ENCODE data around the gene CHST11.

The CHST11 gene

GRCh38 chr12:104480826-104481440 lies 24.2 kb downstream of the CHST11 start:
- no peak for DNase-seq (ENCODE audit: low read depth)

DNA sequence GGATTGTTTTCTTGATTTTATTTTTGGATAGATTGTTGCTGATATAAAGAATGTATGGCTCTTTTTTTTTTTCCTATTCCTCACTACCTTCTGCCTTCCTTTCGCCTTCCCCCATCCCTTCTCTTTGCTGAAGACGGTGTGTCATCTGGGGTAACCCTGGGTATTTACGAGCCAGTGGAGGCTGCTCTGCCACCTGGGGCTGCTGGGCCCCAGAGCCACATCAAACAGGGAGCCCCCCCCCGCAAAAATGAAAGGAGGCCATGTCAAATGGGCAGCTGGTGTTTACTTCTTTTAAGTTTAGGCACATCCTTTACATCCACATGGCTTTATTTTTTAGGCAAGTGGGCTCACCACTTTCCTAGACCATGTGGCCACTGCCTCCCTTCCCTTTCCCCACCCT lies 25.4 kb downstream of the CHST11 start:
- no peak for DNase-seq (ENCODE audit: low read depth)

- no peak for DNase-seq (ENCODE audit: low read depth)
Observed at GRCh38 chr12:104482748-104483147, 26.0 kb downstream of the CHST11 start.

- no peak for DNase-seq (ENCODE audit: low read depth)
Observed at GRCh38 chr12:104484079-104484478, 27.3 kb downstream of the CHST11 start.

DNA sequence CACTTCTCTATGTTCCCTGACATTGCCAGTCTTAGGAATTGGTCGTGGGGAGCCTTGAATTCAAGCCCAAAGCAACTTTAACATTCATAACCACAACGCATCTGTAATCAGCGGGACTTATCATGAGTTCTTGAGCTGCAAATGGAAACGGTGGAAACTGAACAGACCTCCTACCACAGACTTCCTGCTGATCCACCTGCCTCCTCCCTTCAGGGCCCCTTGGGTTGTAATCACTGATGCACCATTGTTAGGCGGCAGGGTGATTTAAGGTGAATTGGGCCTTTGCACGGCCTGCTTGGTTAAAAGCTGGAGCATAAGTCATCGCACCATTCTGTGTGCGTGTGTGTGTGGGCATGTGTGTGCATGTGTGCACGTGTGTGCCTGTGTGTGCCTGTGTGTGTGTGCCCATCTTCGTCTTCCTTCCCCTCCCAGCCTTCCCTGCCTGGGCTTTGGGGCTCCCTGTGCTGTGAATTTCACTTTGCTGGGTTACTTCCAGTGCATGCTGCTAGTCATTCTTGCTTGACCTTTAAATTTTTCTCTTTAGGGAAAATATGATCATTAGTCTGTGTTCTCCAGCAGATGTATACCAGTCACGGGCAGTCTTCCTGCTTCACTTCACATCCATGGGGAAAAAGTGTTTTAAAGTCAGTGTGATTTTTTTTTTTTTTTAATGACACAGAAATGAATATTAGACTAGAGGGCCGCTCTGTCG lies 29.1 kb downstream of the CHST11 start:
- peak; percentile 65 for DNase-seq (ENCODE audit: low read depth)

DNA sequence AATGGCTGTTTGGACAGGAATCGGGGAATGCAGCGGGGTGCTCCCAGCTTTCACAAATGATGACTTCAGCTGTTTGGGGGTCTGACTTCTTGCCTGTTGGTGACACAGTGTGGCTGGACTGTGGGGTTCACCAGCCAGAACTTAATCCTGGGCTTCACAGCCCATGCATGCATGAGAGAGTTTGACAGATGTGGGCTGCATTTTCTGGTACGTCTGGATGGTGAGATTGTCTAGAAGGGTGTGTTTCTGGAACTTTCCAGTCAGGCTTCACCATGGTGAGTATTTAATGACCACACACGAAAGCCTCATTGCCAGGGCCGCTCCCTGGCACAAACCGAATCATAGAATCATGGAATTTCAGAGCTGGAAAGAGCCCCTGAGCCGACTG lies 29.6 kb downstream of the CHST11 start:
- no peak for DNase-seq (ENCODE audit: low read depth)

DNA sequence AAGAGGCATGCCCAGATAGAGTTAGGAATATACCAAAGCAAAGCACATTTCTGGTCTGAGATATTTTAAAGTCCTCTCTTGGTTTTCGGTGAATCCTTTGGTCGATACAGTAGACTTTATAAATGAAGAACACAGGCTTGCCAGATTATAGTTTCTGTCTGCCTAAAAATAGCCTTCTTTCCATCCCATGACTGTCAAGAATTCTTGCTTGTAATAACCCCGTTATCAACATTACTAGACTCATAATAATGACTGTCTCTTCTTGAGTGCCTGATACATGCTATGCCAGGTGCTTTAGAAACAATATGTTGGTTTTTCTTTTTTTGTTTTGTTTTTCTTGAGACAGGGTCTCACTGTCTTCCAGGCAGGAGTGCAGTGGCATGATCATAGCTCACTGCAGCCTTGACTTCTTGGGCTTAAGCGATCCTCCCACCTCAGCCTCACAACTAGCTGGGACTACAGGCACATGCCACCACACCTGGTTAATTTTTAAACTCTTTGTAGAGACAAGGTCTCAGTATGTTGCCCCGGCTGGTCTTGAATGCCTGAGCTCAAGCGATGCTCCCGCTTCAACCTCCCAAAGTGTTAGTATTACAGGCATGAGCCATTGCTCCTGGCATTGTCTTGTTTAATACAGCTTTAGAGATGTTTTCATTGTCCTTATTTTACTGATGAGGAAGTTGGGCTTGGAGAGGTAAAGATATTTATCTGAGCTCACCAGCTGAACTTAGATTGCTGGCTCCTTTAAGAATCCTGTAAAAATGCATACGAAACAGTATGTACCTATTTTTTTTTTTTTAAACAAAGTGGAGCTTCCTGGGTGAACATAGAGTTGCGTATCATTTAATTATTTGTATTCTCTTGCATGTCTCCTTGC lies 30.4 kb downstream of the CHST11 start:
- DNase-seq (ENCODE audit: low read depth) = no peak

GRCh38 chr12:104488374-104488773 lies 31.6 kb downstream of the CHST11 start:
- no peak for DNase-seq (ENCODE audit: low read depth)

DNA sequence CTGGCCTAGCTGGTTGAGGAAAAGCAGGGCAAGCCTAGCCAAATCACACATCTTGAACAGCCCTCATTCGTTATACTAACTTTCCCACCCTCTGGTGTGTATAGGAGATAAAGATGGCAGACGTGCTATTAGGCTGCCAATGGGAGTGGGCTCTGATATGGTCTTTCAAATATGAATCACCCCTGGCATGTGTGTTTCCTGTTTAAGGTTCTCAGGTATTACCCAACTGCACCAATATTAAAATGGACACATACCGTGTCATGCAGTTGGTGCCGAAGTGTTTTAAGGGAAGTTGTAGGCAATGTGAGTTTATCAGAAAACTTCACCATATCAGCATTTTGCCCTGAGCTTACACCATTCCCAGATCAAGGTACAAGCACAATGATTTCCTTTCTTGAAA lies 33.4 kb downstream of the CHST11 start:
- DNase-seq (ENCODE audit: low read depth) = no peak

DNA sequence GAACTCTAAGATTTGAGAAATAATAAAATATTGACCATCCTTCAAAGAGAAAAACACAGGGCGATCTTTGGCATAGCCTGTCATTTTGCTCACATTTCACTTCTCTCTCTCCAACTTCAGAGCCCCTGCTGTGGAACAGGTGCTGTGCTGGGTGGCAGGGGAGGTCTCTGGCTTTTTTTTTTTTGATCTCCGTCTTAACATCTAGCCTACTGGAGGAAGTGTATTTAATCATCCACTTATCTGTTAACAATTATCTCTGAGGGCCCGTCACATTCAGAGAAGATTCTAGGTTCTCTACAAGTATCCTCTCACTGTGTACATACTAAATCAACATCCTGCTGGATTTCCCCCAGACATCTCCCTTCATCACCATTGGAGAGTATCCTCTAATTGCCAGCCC lies 34.1 kb downstream of the CHST11 start:
- no peak for DNase-seq (ENCODE audit: low read depth)

GRCh38 chr12:104493496-104493895 lies 36.7 kb downstream of the CHST11 start:
- no peak for DNase-seq (ENCODE audit: low read depth)

DNA sequence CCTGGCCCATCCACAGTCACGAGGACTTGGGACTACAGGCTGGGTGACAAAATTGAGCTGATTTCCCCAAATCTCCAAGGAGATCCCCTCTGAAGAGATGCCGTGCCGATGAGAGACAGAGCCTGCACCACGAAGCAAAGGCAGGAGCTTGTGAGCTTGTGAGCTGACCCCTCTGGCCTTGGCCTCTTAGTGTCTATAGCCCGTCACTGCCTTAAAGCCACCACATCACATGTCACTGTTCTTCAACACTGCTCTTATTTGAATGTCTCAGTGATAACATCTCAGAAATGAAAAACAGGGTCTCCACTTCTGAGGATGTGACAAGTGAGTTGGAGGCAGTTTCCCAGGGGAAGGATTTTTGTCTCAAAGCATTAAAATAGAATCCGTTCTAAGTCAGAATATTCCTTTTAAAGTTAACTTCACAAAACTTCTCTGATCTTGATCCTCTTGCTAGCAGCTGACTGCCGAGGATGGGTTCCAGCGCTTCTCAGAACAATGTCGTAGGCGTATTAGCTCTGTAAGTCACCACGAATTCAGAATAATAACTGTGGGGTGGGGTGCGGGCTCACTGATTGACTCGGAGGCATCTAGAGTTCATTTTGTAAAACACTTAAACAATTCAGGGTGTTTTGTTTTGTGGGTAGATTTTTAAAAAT lies 37.5 kb downstream of the CHST11 start:
- DNase-seq (ENCODE audit: low read depth) = peak; percentile 41

DNA sequence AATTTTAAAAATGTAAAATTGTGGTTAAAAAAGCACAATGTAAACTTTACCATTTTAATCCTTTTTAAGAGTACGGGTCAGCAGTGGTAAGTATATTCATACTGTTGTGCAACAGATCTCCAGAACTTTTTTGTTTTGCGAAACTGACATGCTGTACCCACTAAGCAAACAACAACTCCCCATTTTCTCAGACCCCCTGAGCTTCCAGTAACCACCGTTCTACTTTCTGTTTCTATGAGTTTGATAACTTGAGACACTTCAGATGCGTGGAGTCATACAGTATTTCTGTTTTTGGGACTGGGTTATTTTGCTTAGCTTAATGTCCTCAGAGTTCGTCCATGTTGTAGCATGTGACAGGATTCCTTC lies 38.0 kb downstream of the CHST11 start:
- DNase-seq (ENCODE audit: low read depth) = no peak

- DNase-seq (ENCODE audit: low read depth) = no peak
Observed at GRCh38 chr12:104495786-104496185, 39.0 kb downstream of the CHST11 start.

DNA sequence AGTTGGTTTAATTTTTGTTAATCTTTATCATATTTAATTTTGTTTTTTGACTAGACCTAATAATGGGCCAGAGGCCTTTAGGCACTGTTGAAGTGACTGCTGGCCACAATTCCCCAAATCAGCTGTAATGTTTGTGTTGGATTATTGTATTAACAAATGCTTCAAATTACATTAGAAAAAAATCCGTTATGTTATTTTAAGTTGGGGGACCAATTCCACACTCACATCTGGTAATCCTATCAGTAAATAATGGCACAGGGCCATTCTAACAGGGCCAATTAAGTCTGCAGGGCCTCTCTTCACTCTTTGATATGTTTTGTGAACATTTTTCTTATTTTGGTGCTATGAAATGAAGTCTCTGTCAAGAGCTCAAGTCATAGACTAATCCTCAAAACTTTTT lies 39.6 kb downstream of the CHST11 start:
- no peak for DNase-seq (ENCODE audit: low read depth)

DNA sequence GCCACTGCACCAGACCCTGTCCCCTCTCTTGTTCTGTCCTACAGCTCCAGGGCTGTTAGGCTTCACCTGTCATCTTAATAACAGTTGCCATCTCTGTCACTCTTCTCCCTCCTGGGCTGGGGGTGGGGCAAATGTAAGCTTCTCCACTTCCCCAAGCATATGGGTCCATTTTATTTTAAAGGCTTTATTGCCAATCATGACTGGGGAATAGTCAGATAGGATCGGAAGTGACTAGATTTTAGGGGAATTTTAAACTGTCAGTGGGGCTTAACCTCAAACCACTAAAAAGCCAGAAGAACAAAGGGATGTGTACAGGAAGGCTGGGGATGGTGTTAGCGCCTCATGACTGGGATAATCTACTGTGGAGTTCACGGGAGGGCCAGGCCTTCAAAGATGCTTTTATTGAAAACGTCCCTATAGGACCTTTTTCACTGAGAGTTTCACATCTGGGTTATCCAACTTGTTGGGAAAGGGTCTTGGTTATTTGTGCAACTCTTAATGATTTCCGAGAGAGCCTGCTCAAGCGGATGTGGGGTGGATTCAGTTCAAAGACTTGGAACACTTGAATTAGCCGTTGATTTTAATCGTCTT lies 41.6 kb downstream of the CHST11 start:
- DNase-seq (ENCODE audit: low read depth) = peak; percentile 56

DNA sequence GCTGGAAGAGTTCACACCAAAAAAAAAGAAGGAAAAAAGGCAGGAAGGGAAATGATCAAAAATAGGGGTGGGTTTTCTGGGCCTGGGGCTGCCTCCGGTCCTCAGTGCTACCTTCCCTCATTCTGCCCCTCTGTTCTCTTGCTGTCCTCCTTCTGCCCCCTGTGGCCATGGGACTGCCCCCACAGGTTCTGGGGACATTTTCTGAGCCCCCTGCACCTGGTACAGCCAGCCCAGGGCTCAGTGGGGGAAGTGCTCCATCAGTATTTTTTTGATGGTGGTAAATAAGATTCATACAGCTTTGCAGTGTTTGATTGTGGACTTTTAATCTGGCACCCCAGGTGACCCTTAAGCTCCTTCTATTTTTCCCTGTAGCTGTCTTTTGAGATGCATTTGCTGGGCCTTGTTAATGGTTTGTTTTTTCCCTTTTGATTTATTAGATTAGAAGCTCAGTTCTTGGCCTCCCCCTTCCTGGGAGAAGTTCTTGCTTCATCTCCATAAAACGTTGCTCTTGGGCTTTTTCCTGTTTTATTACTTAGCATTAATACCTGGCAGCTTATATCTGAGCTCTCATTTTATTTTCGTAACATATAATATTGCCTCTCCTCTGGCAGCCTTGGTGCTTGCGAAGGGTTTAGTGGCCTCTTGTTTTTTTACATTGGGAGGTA lies 43.1 kb downstream of the CHST11 start:
- no peak for DNase-seq (ENCODE audit: low read depth)

- DNase-seq (ENCODE audit: low read depth) = no peak
Observed at GRCh38 chr12:104501115-104501514, 44.4 kb downstream of the CHST11 start.

DNA sequence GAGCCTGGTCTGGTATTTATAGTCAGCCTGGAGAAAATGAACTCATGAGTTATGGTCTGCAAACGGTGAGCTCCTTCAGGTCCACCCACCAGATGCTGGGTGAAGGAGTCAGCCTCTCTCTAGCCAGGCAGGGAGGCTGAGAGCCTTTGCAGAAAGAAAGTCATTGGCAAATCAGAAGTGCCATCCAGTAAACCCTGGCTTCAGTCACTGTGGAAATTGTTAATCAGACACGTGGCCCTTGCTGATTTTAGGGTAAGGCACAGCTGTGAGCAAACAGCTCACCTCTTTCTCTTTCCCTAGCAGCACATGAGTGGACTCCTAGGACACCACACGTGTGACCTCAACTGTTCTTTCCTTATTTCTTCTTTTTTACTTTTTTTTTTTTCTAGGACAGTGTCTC lies 44.9 kb downstream of the CHST11 start:
- DNase-seq (ENCODE audit: low read depth) = no peak

- DNase-seq (ENCODE audit: low read depth) = no peak
Observed at GRCh38 chr12:104502217-104502616, 45.5 kb downstream of the CHST11 start.

DNA sequence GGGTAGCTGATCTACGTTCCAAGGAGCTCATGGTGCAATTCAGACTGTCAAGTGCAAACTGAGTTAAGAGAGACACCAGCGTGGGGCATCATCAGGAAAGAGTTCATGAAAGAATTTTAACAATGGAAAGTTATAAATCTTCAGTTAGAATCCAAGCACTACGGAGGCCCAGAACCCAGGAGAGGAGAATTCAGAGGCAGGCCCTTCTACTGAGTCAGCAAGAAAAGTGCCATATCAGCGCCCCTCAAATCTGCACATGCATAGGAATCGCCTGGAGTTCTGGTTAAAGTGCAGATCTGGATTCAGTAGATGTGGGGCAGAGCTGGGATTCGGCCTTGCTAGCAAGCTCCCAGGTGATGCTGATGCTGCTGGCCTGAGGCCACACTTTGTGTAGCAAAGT lies 45.9 kb downstream of the CHST11 start:
- DNase-seq (ENCODE audit: low read depth) = no peak

GRCh38 chr12:104503191-104503590 lies 46.4 kb downstream of the CHST11 start:
- DNase-seq (ENCODE audit: low read depth) = no peak

All from T-helper 22 cell (primary cell).